NCI-H2171 treated with DMSO at 0.1 percent for 48 hours (cell line): ENCODE data around the gene SMARCA2.

Experiments used
- DNase-seq: peaks from one replicate; lab custom pipeline; 2025; lab: John Stamatoyannopoulos, UW

The SMARCA2 gene

GRCh38 chr9:2014696-2015580 is at the start of gene SMARCA2:
TSS of gene SMARCA2 (plus strand) at chr9:2015347. CDS start at chr9:2029023, 13,676 bp downstream.
- peak; percentile 99 for DNase-seq

- DNase-seq, result no peak
These were observed 48.3 kb upstream of the SMARCA2 start for GRCh38 chr9:1966725-1967366.

- DNase-seq, result no peak
These were observed 46.0 kb upstream of the SMARCA2 start for GRCh38 chr9:1969160-1969559.

DNA sequence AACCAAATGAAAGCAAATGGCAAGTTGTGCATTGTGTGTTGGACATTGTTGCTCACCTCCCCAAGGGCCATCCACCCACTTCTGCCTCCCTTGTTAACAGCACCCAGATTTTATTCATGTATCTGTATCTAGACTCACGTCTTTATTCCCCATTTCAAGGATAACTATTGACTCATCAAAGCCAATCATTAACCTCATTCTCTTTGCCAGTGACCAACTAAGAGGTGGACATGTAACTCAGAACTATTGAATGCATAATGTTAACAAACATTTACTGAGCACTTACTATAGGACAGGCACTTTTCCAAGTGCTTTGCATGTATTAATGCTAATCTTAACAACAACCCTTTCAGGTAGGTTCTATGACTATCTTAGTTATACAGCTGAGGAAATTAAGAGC is 45.2 kb upstream of the SMARCA2 start:
- no peak for DNase-seq

DNA sequence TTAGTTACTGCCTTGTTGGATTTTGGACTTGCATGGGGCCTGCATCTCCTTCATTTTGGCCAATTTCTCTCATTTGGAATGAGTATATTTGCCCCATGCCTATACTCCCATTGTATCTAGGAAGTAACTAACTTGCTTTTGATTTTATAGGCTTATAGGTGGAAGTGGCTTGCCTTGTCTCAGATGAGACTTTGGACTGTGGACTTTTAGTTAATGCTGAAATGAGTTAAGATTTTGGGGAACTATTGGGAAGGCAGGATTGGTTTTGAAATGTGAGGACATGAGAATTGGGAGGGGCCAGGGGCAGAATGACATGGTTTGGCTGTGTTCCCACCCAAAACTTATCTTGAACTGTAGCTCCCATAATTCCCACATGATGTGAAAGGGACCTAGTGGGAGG is 42.5 kb upstream of the SMARCA2 start:
- DNase-seq, result no peak

DNA sequence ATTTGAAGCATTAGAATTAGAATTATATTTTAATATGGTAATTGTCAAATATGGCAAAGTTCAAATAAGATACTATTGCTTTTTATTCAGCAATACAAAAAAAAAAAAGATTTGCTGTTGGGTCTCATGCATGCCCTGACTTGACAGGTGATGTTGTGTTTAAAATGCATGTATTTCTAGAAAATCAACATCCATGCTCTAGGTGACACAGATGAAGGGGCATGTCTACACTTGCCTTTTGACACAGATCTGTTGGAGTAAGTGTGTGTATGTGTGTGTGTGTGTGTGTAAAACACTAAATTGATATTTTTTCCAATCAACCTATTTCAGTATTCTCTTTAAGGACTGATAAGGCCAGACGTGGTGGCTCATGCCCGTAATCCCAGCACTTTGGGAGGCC is 38.1 kb upstream of the SMARCA2 start:
- DNase-seq, result peak; percentile 58

- DNase-seq, result peak; percentile 91
These were observed 36.2 kb upstream of the SMARCA2 start for GRCh38 chr9:1978941-1979340.

- peak; percentile 98 for DNase-seq
These were observed 35.3 kb upstream of the SMARCA2 start for GRCh38 chr9:1979741-1980367.

DNA sequence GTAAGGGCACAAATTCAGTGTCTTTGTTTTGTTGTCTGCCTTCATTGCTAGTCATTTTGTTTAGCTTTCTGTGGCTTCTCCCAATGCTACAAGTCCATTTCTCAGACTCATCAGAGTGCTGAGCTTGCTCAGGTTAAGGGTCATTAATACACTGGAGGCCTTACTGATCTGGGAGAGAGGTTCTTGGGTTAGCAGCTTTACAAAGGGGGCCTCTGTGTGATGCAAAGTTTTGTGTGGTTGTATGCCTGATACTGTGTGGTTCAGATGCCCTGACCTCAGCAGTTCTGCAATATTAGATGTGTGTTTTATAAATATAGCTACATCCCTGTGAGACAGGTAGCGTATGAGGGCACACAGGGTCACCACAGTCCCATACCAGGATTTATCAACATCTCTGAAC is 34.8 kb upstream of the SMARCA2 start:
- DNase-seq, result no peak

DNA sequence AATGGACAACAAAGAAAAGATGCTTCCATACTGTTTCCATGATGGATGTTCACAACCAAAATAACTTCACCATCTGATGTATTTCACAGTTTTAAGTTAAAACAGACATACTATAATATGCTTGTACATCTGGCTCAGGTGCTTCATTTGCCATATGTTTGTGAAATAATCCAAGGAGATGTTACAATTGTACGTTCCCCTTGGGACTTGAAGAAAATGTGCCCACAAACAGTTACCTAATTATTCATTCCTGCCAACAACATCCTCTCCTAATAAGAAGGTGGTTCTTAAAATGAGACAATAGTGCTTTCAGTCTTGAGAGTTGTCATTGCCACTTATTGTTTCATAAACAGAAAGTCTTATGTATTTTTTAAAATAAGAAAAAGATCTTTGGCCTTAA is 33.1 kb upstream of the SMARCA2 start:
- peak; percentile 86 for DNase-seq

GRCh38 chr9:1986341-1986740 is 28.8 kb upstream of the SMARCA2 start:
- no peak for DNase-seq

- no peak for DNase-seq
These were observed 25.6 kb upstream of the SMARCA2 start for GRCh38 chr9:1989500-1989899.

DNA sequence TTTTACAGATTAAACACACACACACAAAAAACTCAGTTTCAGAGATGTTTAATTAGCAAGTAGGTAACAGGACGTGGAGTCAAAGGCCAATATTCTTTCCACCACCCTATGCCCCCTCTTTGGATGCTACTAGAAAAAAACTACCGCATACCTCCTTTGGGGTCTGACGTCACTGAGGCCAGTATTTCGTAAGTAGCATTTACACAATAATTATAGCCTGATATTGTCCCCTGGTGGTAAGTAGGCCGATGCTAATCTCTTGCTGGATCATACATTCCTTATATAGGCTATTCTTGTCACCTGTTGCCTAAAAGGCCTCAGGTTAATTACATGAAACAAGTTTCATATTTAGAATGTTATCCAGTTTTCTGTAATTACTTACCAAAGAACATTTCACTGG is 21.0 kb upstream of the SMARCA2 start:
- no peak for DNase-seq

GRCh38 chr9:1995084-1995483 is 20.1 kb upstream of the SMARCA2 start:
- no peak for DNase-seq

- DNase-seq, result no peak
These were observed 19.0 kb upstream of the SMARCA2 start for GRCh38 chr9:1996156-1996555.

GRCh38 chr9:1997646-1998045 is 17.5 kb upstream of the SMARCA2 start:
- DNase-seq, result no peak

DNA sequence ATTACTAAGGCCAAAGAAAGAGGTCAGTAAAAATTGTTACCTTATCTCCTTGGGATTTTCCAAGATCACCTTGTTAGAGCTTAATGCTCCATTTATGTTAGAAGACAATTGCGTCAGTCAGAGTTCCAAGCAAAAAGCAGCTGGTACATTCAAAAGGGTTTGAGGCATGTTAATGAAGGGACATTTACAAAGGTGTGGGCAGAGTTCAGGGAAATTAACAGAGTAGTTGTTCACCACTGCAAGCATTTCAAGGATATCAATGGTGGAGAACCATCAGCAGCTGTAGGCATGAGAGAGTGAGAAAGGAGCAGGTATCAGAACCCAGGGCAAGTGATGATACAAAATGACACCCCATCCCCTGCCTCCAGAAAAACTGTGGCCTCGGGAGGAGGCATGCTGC is 17.0 kb upstream of the SMARCA2 start:
- no peak for DNase-seq

GRCh38 chr9:2000314-2000713 is 14.8 kb upstream of the SMARCA2 start:
- DNase-seq, result no peak

DNA sequence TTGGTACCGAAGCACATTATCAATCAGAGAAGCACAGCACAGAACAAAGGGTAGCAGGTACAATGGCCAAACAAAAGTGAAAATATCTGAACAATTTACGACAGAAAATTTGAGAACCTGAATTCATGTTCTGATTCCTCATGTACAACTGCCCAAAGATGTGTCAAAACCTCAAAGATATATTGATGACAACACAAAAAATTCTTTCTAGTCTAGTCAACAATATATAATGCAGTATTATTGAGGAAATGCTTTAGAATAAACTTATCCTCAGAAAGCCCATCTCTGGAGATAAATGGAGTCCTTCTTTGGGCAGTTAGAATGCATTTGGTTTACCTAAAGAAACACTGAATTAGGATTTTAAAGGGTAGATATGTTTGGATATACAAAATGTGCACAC is 6.8 kb upstream of the SMARCA2 start:
- DNase-seq, result no peak

DNA sequence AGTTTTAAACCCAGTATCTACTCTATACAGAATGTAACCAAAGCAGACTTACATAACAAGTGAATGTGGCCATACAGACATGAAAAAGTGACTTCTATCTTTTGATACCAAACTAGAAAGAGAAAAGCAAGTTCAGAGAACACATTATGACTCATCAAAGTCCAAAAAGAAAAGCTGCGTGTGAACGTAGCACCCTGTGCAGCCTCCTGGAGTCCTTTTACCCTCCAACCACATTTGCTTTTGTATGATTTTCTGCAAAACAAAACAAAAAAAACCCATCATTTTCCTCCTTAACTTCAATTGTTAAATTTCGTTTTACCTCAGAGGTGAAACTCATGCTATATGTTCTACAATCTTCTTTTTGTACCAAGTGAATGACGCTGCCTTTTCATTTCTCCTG is 2.8 kb upstream of the SMARCA2 start:
- no peak for DNase-seq

- no peak for DNase-seq
These were observed 1.2 kb upstream of the SMARCA2 start for GRCh38 chr9:2013743-2014475.
